Neutrophil (primary cell): ENCODE results near the gene MYO1E.
"Not testable (repeated sequence)": the region's sequence is repeated elsewhere in the genome, so short reads cannot be mapped to it uniquely, and the experiment has no call there.

Experiments used
- H3K27ac ChIP-seq: fragments of 200-600 bp; sonication (generic); 2 replicates; pipeline ENCODE4 v1.5.1; 2016; ENCODE audit warnings: mild to moderate bottlenecking, moderate library complexity
- H3K27me3 ChIP-seq: fragments of 200-600 bp; sonication (generic); 2 replicates; pipeline ENCODE4 v1.6.0; 2016; ENCODE audit warnings: mild to moderate bottlenecking
- H3K36me3 ChIP-seq: fragments of 200-600 bp; sonication (generic); 2 replicates; pipeline ENCODE4 v1.5.1; 2017
- H3K4me1 ChIP-seq, 2 experiments: fragments of 200-600 bp in 1 of 2; sonication (generic) in 1 of 2; 1 replicate in 1 of 2; 2 replicates in 1 of 2; pipeline versions ENCODE4 v1.5.1 to v1.6.1; 2013 to 2016; ENCODE audit warnings: low read depth in 1 of 2, low read length in 1 of 2, mild to moderate bottlenecking in 1 of 2, moderate library complexity in 1 of 2; ENCODE audit not compliant: control insufficient read depth in 1 of 2, insufficient read depth in 1 of 2
- H3K4me3 ChIP-seq, 2 experiments: fragments of 200-600 bp in 1 of 2; sonication (generic) in 1 of 2; 1 replicate in 1 of 2; 2 replicates in 1 of 2; pipeline ENCODE4 v1.5.1; 2013 to 2016; ENCODE audit warnings: low read depth in 1 of 2, low read length in 1 of 2, mild to moderate bottlenecking in 1 of 2, moderate library complexity in 1 of 2
- H3K9me3 ChIP-seq: fragments of 200-600 bp; sonication (generic); 2 replicates; pipeline ENCODE4 v1.5.1; 2016
- TF ChIP-seq, protein P1 (sequence below): fragments of 200-600 bp; sonication (generic); IDR thresholded peaks from 2 replicates; pipeline ENCODE4 v1.5.1; 2016; ENCODE audit warnings: antibody characterized with exemption

MYO1E gene

DNA sequence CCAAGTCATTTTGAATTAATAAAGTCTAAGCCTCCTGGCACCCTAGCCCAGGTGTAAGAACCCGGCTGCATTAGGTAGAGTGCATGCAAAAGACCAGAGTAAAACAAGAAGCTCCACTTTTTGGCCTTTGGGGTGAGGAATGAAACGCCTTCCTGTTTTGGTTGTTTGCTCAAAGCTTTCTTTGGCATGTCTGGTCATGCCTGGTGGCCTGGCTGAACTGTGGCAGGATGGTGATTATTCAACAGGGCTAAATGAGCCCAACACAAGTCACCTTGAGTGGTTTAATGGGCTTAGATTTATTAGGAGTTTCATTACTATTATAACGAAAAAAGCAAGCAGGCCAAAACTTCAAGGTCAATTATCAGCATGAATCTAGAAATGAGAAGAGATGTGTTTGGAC lies 206.9 kb downstream of the MYO1E start:
- Histone ChIP-seq H3K27ac (no peak overlapping the region), H3K9me3 (no peaks in the 10 kb centered on the region), H3K27me3 (no peaks in the 10 kb centered on the region), H3K4me1 (no peaks in the 10 kb centered on the region), H3K36me3 (no peaks in the 10 kb centered on the region), H3K4me3 (no peak overlapping the region)
- TF ChIP-seq, protein P1, sequence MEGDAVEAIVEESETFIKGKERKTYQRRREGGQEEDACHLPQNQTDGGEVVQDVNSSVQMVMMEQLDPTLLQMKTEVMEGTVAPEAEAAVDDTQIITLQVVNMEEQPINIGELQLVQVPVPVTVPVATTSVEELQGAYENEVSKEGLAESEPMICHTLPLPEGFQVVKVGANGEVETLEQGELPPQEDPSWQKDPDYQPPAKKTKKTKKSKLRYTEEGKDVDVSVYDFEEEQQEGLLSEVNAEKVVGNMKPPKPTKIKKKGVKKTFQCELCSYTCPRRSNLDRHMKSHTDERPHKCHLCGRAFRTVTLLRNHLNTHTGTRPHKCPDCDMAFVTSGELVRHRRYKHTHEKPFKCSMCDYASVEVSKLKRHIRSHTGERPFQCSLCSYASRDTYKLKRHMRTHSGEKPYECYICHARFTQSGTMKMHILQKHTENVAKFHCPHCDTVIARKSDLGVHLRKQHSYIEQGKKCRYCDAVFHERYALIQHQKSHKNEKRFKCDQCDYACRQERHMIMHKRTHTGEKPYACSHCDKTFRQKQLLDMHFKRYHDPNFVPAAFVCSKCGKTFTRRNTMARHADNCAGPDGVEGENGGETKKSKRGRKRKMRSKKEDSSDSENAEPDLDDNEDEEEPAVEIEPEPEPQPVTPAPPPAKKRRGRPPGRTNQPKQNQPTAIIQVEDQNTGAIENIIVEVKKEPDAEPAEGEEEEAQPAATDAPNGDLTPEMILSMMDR = no peak

DNA sequence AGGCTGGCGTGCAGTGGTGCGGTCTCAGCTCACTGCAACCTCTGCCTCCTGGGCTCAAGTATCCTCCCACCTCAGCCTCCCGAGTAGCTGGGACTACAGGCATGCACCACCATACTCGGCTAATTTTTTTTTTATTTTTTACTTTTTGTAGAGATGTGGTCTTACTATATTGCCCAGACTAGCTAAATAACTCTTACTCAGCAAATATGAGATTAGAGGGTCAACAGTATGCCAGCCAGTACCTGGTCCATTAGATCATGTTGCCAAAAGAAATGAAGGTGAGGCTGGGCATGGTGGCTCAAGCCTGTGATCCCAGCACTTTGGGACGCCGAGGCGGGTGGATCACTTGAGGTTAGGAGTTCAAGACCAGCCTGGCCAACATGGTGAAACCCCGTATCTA lies 210.6 kb downstream of the MYO1E start:
- not testable (repeated sequence) for H3K4me3 ChIP-seq, H3K36me3 ChIP-seq, H3K9me3 ChIP-seq, H3K27ac ChIP-seq, H3K4me1 ChIP-seq, H3K27me3 ChIP-seq

DNA sequence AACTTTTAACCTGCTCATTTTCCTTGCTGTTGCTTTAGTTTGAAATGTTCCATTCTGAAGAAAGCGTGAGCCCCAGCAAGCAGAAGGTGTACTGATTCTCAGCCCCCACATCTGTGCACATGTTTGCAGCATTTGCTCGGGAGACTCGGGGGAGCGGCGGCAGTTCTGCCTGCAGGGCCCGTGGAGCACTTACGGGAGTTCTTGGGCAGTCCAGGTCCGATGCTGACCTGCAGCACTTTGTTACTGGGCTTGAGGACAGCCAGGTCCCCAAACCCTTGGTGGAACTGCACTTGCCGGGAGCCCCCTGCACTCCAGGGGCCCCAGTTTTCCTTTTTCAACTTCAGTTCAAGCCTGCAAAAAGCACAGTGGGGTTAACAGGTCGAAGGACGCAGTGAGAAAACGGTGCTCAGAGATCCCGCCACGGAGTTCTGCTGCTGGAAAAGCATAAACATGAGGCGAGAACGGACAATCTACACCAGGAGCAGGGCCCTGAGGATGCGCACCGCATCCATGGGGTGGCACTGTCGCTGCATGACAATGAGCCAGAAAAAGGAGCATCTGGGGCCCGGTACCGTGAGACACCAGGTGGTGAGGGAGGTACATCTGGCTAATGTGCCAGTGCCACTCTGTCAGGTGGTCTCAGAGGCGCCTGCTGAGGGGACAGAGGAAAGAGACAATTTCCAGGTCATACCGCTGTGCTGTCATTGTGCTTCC lies 211.6 kb downstream of the MYO1E start:
- no peaks in the 10 kb centered on the region for H3K36me3 ChIP-seq
- no peak overlapping the region for H3K4me3 ChIP-seq
- TF ChIP-seq, protein P1 = no peak

DNA sequence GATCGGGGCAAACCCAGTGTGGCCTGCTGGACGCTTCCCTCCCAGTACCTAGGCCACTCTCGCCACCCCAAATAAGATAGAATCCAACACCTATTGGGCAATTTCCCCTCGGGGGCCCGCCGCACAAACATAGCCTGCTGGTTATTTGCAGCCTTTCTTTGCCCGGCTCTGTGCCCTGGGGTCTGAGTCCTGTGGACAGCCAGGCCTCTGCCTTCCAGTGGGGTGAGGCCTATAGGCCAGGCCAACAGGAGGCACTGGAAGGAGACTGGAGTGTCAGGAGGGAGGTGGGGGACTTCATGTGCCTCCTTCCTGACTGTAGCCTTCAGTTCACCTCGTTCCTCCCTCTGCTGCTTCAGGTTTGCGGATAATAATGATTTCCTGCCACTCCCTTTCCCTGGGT lies 213.5 kb downstream of the MYO1E start:
- TF ChIP-seq, protein P1 = no peak
- no peaks in the 10 kb centered on the region for H3K9me3 ChIP-seq
- H3K4me1 ChIP-seq = peaks cover 7 to 9% of the 10 kb centered on the region in 2 experiments
- no peaks in the 10 kb centered on the region for H3K36me3 ChIP-seq
- no peak overlapping the region for H3K4me3 ChIP-seq
- H3K27ac ChIP-seq = no peak overlapping the region
- no peaks in the 10 kb centered on the region for H3K27me3 ChIP-seq

More for the DNA sequence above, 211.6 kb downstream of the MYO1E start:
- Histone ChIP-seq H3K9me3 (no peaks in the 10 kb centered on the region), H3K4me1 (peaks cover 7 to 9% of the 10 kb centered on the region in 2 experiments), H3K27ac (no peak overlapping the region), H3K27me3 (no peaks in the 10 kb centered on the region)

DNA sequence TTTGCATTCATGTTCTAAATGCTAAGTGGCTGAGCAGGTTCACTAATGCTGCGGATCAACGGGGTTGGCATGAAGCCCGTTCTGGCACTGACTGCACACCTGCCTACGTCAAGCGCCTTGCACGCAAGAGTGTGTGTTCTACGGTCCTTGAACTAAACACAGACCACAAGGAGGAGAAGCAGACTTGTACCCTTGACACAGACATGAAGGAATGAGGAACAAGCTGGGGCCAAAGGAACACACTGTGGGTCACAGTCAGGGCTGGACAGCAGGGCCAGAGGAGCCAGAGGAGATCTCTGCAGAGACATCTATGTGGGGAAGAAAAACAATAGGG lies 214.0 kb downstream of the MYO1E start:
- Histone ChIP-seq H3K27me3 (no peaks in the 10 kb centered on the region), H3K9me3 (no peaks in the 10 kb centered on the region), H3K27ac (no peak overlapping the region), H3K4me1 (peaks cover 7 to 9% of the 10 kb centered on the region in 2 experiments), H3K4me3 (no peak overlapping the region), H3K36me3 (no peaks in the 10 kb centered on the region)
- TF ChIP-seq, protein P1 = no peak

DNA sequence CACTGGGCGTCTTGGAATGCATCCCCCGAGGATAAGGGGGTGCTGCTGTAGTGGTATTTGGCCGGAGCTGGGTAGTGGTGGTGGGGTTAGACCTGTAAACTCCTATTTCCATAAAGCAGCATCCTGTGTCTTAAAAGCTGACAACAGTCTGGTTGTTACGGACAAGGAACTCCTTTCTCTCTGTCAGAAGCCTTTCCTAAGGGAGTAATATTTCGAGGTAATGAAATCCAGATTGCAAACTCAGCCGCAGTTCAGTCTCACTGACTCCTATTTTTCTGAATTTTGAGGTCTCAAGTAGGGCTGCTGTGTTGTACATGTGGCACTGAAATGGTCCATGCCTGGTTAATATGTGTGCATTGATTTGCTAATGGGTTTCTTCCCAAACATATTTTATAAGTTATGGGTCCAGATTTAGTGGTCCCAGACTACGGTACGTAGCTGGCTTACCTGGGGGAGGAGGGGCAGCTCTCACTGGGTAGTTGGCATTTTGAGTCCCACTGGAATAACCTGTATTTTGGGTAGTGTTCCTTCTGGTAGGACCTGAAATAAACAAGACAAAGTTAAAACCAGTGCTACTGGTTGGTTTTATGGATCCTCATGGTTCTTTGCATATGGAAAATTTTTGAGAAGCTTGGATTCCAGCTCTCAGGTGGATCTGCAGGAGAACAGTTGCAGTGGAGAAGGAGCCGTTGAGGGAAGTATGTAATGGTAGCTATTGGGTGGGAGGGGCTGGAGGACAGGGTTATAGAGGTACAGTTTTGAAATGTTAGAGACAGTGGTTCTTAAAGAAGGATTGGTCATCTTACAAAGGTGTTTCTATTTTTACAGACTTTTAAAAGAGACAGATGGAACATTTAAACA lies 214.6 kb downstream of the MYO1E start:
- H3K4me3 ChIP-seq = no peak overlapping the region
- H3K27ac ChIP-seq = no peak overlapping the region
- H3K9me3 ChIP-seq = no peaks in the 10 kb centered on the region
- H3K27me3 ChIP-seq = no peaks in the 10 kb centered on the region
- no peaks in the 10 kb centered on the region for H3K36me3 ChIP-seq
- H3K4me1 ChIP-seq = peaks cover 7 to 9% of the 10 kb centered on the region in 2 experiments
- TF ChIP-seq, protein P1 = no peak
